Peyer's patch (tissue), 4 donors: Measurements from ENCODE around the gene RIPOR1. TPM values are rescaled to one million over a fixed set of nuclear protein-coding genes. Genes with fewer than 3 reads are reported as not detected.
A peak's percentile ranks its signal among the peaks of the same experiment; 100 is the strongest.
"Not testable (repeated sequence)": the region's sequence is repeated elsewhere in the genome, so short reads cannot be mapped to it uniquely, and the experiment has no call there.

Experiments used
- DNase-seq, 3 donors: peaks; one replicate each; pipeline ENCODE4 v3.0.0-alpha.2; 2017 to 2019
- H3K27ac ChIP-seq, 4 donors: fragments of 200-600 bp; sonication (generic); one replicate each; pipeline ENCODE4 v1.5.1; 2016 to 2019
- H3K27me3 ChIP-seq, 2 donors: fragments of 200-600 bp; sonication (generic); one replicate each; pipeline ENCODE4 v1.5.1; 2019
- H3K36me3 ChIP-seq, 3 donors: fragments of 200-600 bp; sonication (generic); one replicate each; pipeline ENCODE4 v1.5.1; 2016 to 2019
- H3K4me1 ChIP-seq, 4 donors: fragments of 200-600 bp; sonication (generic); one replicate each; pipeline ENCODE4 v1.5.1; 2016 to 2019
- H3K4me3 ChIP-seq, 4 donors: fragments of 200-600 bp; sonication (generic); 1 replicate in 3 of 4; 2 replicates in 1 of 4; pipeline ENCODE4 v1.5.1; 2016 to 2019; ENCODE audit warnings: mild to moderate bottlenecking in 1 of 4
- H3K9me3 ChIP-seq, 4 donors: fragments of 200-600 bp; sonication (generic); one replicate each; pipeline ENCODE4 v1.5.1; 2016 to 2019; ENCODE audit warnings: mild to moderate bottlenecking in 1 of 4
- CTCF ChIP-seq, 6 experiments: fragments of 450-650 bp in 4 of 6; fragments of 200-600 bp in 2 of 6; sonication (generic) in 1 of 6; IDR thresholded peaks; one replicate each; pipeline ENCODE4 v1.5.1; 2017 to 2019; ENCODE audit warnings: antibody characterized with exemption in 6 of 6, mild to moderate bottlenecking in 3 of 6, moderate library complexity in 1 of 6
- POLR2A ChIP-seq, 2 donors: fragments of 450-650 bp; IDR thresholded peaks; one replicate each; pipeline ENCODE4 v1.5.1; 2017; ENCODE audit warnings: antibody characterized with exemption in 2 of 2, mild to moderate bottlenecking in 2 of 2, moderate library complexity in 2 of 2
- total RNA-seq, 4 donors: library from RNA; depleted of rRNA; stranded (reverse); fragments of >200 nt; gene quantifications; one replicate each; pipeline ENCODE4 v1.1.0, GENCODE V29; 2016

Gene RIPOR1
- total RNA-seq, 4 donors from 2014 or later: 10.5 to 70.1 (median 42.5) TPM

- TF ChIP-seq CTCF (IDR thresholded peaks at IDR 0.05) (no peak), POLR2A (IDR thresholded peaks at IDR 0.05) (peak; percentile 27 to 49)
- H3K27me3 ChIP-seq: peaks cover 0 to 14% of the 10 kb centered on the region in 2 donors
These were observed 1.6 kb downstream of the RIPOR1 start for GRCh38 chr16:67530013-67530939.

GRCh38 chr16:67531247-67531646, 2.6 kb downstream of the RIPOR1 start:
- peak in 2 of 3 donors; percentile 76 to 78 for DNase-seq
- H3K36me3 ChIP-seq: no peaks in the 10 kb centered on the region
- H3K9me3 ChIP-seq: no peaks in the 10 kb centered on the region
- TF ChIP-seq CTCF (IDR thresholded peaks at IDR 0.05) (no peak), POLR2A (IDR thresholded peaks at IDR 0.05) (no peak)
- H3K27ac ChIP-seq: peak overlapping the region; percentile 76 to 93 (median 82)
- H3K4me3 ChIP-seq: peak overlapping the region in 2 of 4 donors; percentile 66 to 78
- H3K27me3 ChIP-seq: peaks cover 0 to 14% of the 10 kb centered on the region in 2 donors
- peaks cover 0 to 25% (median 9%) of the 10 kb centered on the region in 4 donors for H3K4me1 ChIP-seq

More at GRCh38 chr16:67530013-67530939, 1.6 kb downstream of the RIPOR1 start:
- Histone ChIP-seq H3K27ac (peak overlapping the region; percentile 76 to 93 (median 82)), H3K36me3 (no peaks in the 10 kb centered on the region), H3K4me3 (peak overlapping the region; percentile 66 to 78 (median 74)), H3K9me3 (no peaks in the 10 kb centered on the region), H3K4me1 (peaks cover 0 to 25% (median 9%) of the 10 kb centered on the region in 4 donors)
- peak in 2 of 3 donors; percentile 83 to 87 for DNase-seq

- Histone ChIP-seq H3K4me3 (no peak overlapping the region), H3K27ac (no peak overlapping the region), H3K9me3 (no peaks in the 10 kb centered on the region), H3K4me1 (peaks cover 0 to 39% (median 14%) of the 10 kb centered on the region in 4 donors), H3K27me3 (peaks cover 0 to 14% of the 10 kb centered on the region in 2 donors), H3K36me3 (no peaks in the 10 kb centered on the region)
- TF ChIP-seq CTCF (IDR thresholded peaks at IDR 0.05) (no peak), POLR2A (IDR thresholded peaks at IDR 0.05) (no peak)
- no peak for DNase-seq
These were observed 4.5 kb downstream of the RIPOR1 start for GRCh38 chr16:67533024-67533560.

GRCh38 chr16:67533987-67534386, 5.4 kb downstream of the RIPOR1 start:
- peaks cover 0 to 45% (median 19%) of the 10 kb centered on the region in 4 donors for H3K4me1 ChIP-seq
- H3K4me3 ChIP-seq: not testable (repeated sequence)

GRCh38 chr16:67534431-67534830, 5.8 kb downstream of the RIPOR1 start:
- TF ChIP-seq CTCF (IDR thresholded peaks at IDR 0.05) (no peak), POLR2A (IDR thresholded peaks at IDR 0.05) (no peak)
- H3K36me3 ChIP-seq: no peaks in the 10 kb centered on the region
- no peaks in the 10 kb centered on the region for H3K9me3 ChIP-seq
- peaks cover 0 to 14% of the 10 kb centered on the region in 2 donors for H3K27me3 ChIP-seq
- H3K4me3 ChIP-seq: no peak overlapping the region
- DNase-seq: no peak
- peaks cover 0 to 45% (median 19%) of the 10 kb centered on the region in 4 donors for H3K4me1 ChIP-seq
- H3K27ac ChIP-seq: no peak overlapping the region

More at GRCh38 chr16:67533987-67534386, 5.4 kb downstream of the RIPOR1 start:
- not testable (repeated sequence) for H3K36me3 ChIP-seq, DNase-seq, H3K9me3 ChIP-seq, H3K27ac ChIP-seq
- H3K27me3 ChIP-seq: peaks cover 0 to 14% of the 10 kb centered on the region in 2 donors

GRCh38 chr16:67535201-67535600, 6.6 kb downstream of the RIPOR1 start:
- TF ChIP-seq CTCF (IDR thresholded peaks at IDR 0.05) (no peak), POLR2A (IDR thresholded peaks at IDR 0.05) (no peak)
- Histone ChIP-seq H3K9me3 (no peaks in the 10 kb centered on the region), H3K27ac (no peak overlapping the region), H3K36me3 (no peaks in the 10 kb centered on the region), H3K4me3 (no peak overlapping the region), H3K27me3 (peaks cover 0 to 8% of the 10 kb centered on the region in 2 donors), H3K4me1 (peaks cover 0 to 37% (median 19%) of the 10 kb centered on the region in 4 donors)
- no peak for DNase-seq
